Islet precursor cell (in vitro differentiated cells): ENCODE data around the gene EDAR.

Source experiments
- DNase-seq: peaks from one replicate; pipeline ENCODE4 v3.0.0-alpha.2; 2018

Gene EDAR

GRCh38 chr2:108988796-108989713 is at the start of gene EDAR:
Gene EDAR (minus strand): TSS chr2:108989220. CDS start chr2:108931014, 58,206 bp downstream.
- peak; percentile 85 for DNase-seq

- DNase-seq = no peak
Measured at GRCh38 chr2:109033171-109033570, 44.2 kb upstream of the EDAR start.

- no peak for DNase-seq
Measured at GRCh38 chr2:109032229-109032820, 43.3 kb upstream of the EDAR start.

- peak; percentile 71 for DNase-seq
Measured at GRCh38 chr2:109031476-109032228, 42.6 kb upstream of the EDAR start.

- DNase-seq = no peak
Measured at GRCh38 chr2:109030870-109031475, 42.0 kb upstream of the EDAR start.

- DNase-seq = no peak
Measured at GRCh38 chr2:109029490-109030201, 40.6 kb upstream of the EDAR start.

- no peak for DNase-seq
Measured at GRCh38 chr2:109028738-109029489, 39.9 kb upstream of the EDAR start.

- DNase-seq = no peak
Measured at GRCh38 chr2:109028277-109028676, 39.3 kb upstream of the EDAR start.

- DNase-seq = no peak
Measured at GRCh38 chr2:109027702-109028101, 38.7 kb upstream of the EDAR start.

- DNase-seq = no peak
Measured at GRCh38 chr2:109024477-109024876, 35.5 kb upstream of the EDAR start.

GRCh38 chr2:109021895-109022300 is 32.9 kb upstream of the EDAR start:
- DNase-seq = no peak

- no peak for DNase-seq
Measured at GRCh38 chr2:109020217-109020637, 31.2 kb upstream of the EDAR start.

- peak; percentile 46 for DNase-seq
Measured at GRCh38 chr2:109018452-109018851, 29.4 kb upstream of the EDAR start.

GRCh38 chr2:109017017-109017416 is 28.0 kb upstream of the EDAR start:
- DNase-seq = peak; percentile 28

GRCh38 chr2:109016376-109016775 is 27.4 kb upstream of the EDAR start:
- DNase-seq = peak; percentile 27

GRCh38 chr2:109014476-109014875 is 25.5 kb upstream of the EDAR start:
- DNase-seq = no peak

- DNase-seq = no peak
Measured at GRCh38 chr2:109013051-109013450, 24.0 kb upstream of the EDAR start.

- no peak for DNase-seq
Measured at GRCh38 chr2:109009920-109010610, 21.0 kb upstream of the EDAR start.

- DNase-seq = no peak
Measured at GRCh38 chr2:109006971-109007370, 18.0 kb upstream of the EDAR start.

GRCh38 chr2:109005686-109006204 is 16.7 kb upstream of the EDAR start:
- no peak for DNase-seq

- DNase-seq = no peak
Measured at GRCh38 chr2:109001201-109001600, 12.2 kb upstream of the EDAR start.
